Neutrophil (primary cell): ENCODE measurements around the gene WDR55.
"Not testable (repeated sequence)": the region's sequence is repeated elsewhere in the genome, so short reads cannot be mapped to it uniquely, and the experiment has no call there.

Experiments used
- H3K27ac ChIP-seq: fragments of 200-600 bp; sonication (generic); 2 replicates; pipeline ENCODE4 v1.5.1; 2016; ENCODE audit warnings: mild to moderate bottlenecking, moderate library complexity
- H3K27me3 ChIP-seq: fragments of 200-600 bp; sonication (generic); 2 replicates; pipeline ENCODE4 v1.6.0; 2016; ENCODE audit warnings: mild to moderate bottlenecking
- H3K36me3 ChIP-seq: fragments of 200-600 bp; sonication (generic); 2 replicates; pipeline ENCODE4 v1.5.1; 2017
- H3K4me1 ChIP-seq, 2 experiments: fragments of 200-600 bp in 1 of 2; sonication (generic) in 1 of 2; 1 replicate in 1 of 2; 2 replicates in 1 of 2; pipeline versions ENCODE4 v1.5.1 to v1.6.1; 2013 to 2016; ENCODE audit warnings: low read depth in 1 of 2, low read length in 1 of 2, mild to moderate bottlenecking in 1 of 2, moderate library complexity in 1 of 2; ENCODE audit not compliant: control insufficient read depth in 1 of 2, insufficient read depth in 1 of 2
- H3K4me3 ChIP-seq, 2 experiments: fragments of 200-600 bp in 1 of 2; sonication (generic) in 1 of 2; 1 replicate in 1 of 2; 2 replicates in 1 of 2; pipeline ENCODE4 v1.5.1; 2013 to 2016; ENCODE audit warnings: low read depth in 1 of 2, low read length in 1 of 2, mild to moderate bottlenecking in 1 of 2, moderate library complexity in 1 of 2
- H3K9me3 ChIP-seq: fragments of 200-600 bp; sonication (generic); 2 replicates; pipeline ENCODE4 v1.5.1; 2016
- TF ChIP-seq, protein P1 (sequence below): fragments of 200-600 bp; sonication (generic); IDR thresholded peaks from 2 replicates; pipeline ENCODE4 v1.5.1; 2016; ENCODE audit warnings: antibody characterized with exemption

Gene WDR55

DNA sequence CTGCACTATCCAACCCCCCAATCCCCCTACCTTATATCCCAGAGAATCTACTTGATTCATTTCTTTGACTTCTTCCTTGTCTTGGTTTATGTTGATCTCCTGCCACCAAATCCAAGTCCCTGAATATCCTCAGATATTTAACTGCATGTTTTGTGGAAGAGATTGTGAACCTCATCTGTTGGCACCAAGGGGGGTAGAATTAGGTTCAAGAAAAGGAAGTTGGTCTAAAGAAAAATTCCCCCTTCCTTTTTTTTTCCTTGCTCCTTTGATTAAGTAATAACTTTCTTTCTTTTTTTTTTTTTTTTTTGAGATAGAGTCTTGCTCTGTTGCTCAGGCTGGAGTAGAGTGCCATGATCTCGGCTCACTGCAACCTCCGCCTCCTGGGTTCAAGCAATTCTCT is 31.2 kb upstream of the WDR55 start:
- H3K4me3 ChIP-seq, result peak overlapping the region; percentile 96 to 99
- peak overlapping the region; percentile 99 for H3K27ac ChIP-seq
- TF ChIP-seq, protein P1, sequence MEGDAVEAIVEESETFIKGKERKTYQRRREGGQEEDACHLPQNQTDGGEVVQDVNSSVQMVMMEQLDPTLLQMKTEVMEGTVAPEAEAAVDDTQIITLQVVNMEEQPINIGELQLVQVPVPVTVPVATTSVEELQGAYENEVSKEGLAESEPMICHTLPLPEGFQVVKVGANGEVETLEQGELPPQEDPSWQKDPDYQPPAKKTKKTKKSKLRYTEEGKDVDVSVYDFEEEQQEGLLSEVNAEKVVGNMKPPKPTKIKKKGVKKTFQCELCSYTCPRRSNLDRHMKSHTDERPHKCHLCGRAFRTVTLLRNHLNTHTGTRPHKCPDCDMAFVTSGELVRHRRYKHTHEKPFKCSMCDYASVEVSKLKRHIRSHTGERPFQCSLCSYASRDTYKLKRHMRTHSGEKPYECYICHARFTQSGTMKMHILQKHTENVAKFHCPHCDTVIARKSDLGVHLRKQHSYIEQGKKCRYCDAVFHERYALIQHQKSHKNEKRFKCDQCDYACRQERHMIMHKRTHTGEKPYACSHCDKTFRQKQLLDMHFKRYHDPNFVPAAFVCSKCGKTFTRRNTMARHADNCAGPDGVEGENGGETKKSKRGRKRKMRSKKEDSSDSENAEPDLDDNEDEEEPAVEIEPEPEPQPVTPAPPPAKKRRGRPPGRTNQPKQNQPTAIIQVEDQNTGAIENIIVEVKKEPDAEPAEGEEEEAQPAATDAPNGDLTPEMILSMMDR, result no peak
- H3K9me3 ChIP-seq, result no peaks in the 10 kb centered on the region
- no peaks in the 10 kb centered on the region for H3K27me3 ChIP-seq
- no peaks in the 10 kb centered on the region for H3K36me3 ChIP-seq
- H3K4me1 ChIP-seq, result peaks cover 87 to 89% of the 10 kb centered on the region in 2 experiments

DNA sequence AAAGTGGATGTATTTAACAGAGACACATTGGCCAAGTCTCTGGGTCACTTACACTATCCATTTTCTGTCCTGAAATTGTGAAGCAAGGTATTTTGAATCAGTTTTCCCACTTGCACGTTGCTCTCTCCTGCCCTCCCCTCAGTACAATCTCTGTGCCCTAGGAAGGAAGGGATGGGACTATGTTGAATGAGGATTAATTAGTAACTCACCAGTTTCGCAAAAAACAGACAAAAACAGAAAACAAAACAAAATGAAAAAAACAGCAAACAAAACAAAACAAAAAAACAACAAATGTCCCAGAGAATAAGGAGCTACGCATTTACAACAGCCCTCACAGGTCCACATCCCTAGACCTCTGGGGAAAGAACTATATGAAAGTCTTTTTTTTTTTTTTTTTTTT is 30.6 kb upstream of the WDR55 start:
- H3K36me3 ChIP-seq, result no peaks in the 10 kb centered on the region
- peaks cover 89% of the 10 kb centered on the region in 2 experiments for H3K4me1 ChIP-seq
- H3K27me3 ChIP-seq, result no peaks in the 10 kb centered on the region
- TF ChIP-seq, protein P1, result no peak
- no peaks in the 10 kb centered on the region for H3K9me3 ChIP-seq
- peak overlapping the region; percentile 96 to 99 for H3K4me3 ChIP-seq
- peak overlapping the region; percentile 99 for H3K27ac ChIP-seq

DNA sequence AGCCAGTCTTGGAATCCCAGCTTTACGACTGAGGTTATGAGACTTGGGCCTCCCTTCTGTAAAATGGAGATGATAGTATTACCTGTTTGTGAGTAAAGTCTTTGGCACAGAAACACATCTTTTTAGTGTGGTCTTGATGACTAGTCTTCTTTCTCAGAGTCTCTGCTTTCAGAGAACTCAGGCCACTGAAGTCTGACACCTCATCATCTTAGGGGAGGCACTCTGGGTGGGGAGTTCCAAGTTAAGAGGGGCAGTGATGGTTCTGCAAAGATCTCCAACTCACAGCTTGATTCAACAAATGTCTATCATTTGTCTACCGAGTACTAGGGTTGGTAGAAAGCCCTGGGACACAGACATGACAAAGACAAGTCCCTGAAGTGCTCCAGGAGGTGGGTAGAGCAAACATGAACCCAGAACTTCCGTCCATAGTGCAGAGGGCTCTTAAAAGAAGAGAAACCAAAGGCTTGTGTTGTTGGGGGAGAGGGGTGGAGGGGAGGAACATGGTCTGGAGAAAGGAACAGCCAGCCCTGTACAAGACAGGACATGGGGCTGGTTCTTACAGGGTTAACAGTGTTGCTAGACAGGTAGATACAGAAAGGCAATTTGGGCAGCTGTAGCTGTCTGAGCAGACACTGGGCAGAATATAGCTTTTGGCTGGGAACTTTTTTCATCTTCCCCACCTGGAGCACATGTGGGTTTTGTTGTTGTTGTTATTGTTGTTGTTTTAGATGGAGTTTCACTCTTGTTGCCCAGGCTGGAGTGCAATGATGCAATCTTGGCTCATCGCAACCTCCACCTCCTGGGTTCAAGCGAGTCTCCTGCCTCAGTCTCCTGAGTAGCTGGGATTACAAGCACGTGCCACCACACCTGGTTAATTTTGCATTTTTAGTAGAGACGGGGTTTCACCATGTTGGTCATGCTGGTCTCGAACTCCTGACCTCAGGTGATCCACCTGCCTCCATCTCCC is 29.1 kb upstream of the WDR55 start:
- Histone ChIP-seq H3K36me3 (no peaks in the 10 kb centered on the region), H3K4me3 (no peak overlapping the region), H3K4me1 (peaks cover 85 to 87% of the 10 kb centered on the region in 2 experiments), H3K27ac (peak overlapping the region; percentile 99), H3K9me3 (no peaks in the 10 kb centered on the region), H3K27me3 (no peaks in the 10 kb centered on the region)
- TF ChIP-seq, protein P1, result peak; percentile 1

DNA sequence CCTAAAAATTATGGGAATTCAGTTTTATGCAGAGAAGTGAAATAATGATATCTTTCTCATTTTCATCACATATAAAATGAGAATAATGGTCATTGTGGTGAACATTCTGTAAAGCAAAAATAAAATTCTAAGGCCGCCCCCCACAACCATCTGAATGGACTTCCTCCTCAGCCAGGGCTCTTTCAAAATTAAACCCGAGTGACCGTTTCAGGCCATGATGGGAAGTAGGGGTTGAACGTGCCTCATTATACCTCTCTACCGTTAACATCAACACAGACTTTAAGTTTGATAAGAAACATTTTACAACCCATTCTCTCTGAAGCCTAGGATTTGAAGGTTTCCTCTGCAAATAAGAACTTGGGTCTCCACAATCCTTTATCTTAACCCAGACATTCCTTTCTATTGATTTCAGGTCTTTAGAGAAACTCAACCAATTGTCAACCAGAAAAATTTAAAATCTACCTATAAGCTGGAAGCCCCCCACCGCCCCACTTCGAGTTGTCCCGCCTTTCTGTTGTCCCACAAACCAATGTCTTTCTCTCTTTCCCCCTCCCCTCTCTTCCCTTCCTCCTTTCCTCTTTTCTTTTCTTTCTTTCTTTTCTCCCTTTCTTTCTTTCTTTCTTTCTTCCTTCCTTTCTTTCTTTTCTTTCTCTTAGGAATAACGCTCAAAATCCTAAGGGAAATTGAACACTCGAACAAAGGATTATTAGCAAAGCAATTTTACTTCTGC is 27.2 kb upstream of the WDR55 start:
- TF ChIP-seq, protein P1, result no peak
- Histone ChIP-seq H3K27ac (peak overlapping the region; percentile 99), H3K36me3 (peaks cover 13% of the 10 kb centered on the region), H3K4me1 (peaks cover 68 to 72% of the 10 kb centered on the region in 2 experiments), H3K9me3 (no peaks in the 10 kb centered on the region), H3K4me3 (no peak overlapping the region), H3K27me3 (no peaks in the 10 kb centered on the region)

DNA sequence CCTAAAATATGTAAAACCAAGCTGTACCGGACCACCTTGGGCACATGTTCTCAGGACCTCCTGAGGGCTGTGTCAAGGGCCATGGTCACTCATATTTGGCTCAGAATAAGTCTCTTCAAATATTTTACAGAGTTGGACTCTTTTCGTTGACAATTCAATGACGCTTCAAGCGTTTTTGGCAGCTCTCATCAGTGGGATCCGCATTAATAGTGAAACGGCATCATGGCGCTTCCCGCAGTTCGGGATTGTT is 25.9 kb upstream of the WDR55 start:
- peaks cover 55 to 59% of the 10 kb centered on the region in 2 experiments for H3K4me1 ChIP-seq
- H3K27ac ChIP-seq, result peak overlapping the region; percentile 99
- not testable (repeated sequence) for H3K9me3 ChIP-seq, H3K27me3 ChIP-seq
- peaks cover 26% of the 10 kb centered on the region for H3K36me3 ChIP-seq
- peak overlapping the region; percentile 72 to 84 for H3K4me3 ChIP-seq
